ENCODE measurements around the gene TPRN.

GRCh38 chr9:137237759-137238726, 37.5 kb upstream of the TPRN start:
- TF ChIP-seq TAF1 (IDR thresholded peaks at IDR 0.05; ENCODE audit: low read depth) (no peak), YY1 (IDR thresholded peaks at IDR 0.05; ENCODE audit: low read depth) (no peak), CEBPB (IDR thresholded peaks at IDR 0.05) (no peak), REST (IDR thresholded peaks at IDR 0.05; ENCODE audit: low read depth) (no peak), MAX (IDR thresholded peaks at IDR 0.05) (no peak), EP300 (IDR thresholded peaks at IDR 0.05; ENCODE audit: borderline replicate concordance) (no peak)
